ENCODE results near the gene RPH3AL.
"Not testable (repeated sequence)": the region's sequence is repeated elsewhere in the genome, so short reads cannot be mapped to it uniquely, and the experiment has no call there.

Gene RPH3AL

GRCh38 chr17:323721-324571 is 28.7 kb downstream of the RPH3AL start:
- TF ChIP-seq JUND (IDR thresholded peaks at IDR 0.05; ENCODE audit: low read depth): no peak
- in situ Hi-C loops (cut with HindIII; ENCODE audit: low pct_unique_long_range_greater_than_20kb, low sequenced_read_pairs): no loop called here
- no peak for DNase-seq (ENCODE audit: low read depth in 1 of 2, low spot score in 1 of 2)

GRCh38 chr17:323181-323580 is 29.4 kb downstream of the RPH3AL start:
- TF ChIP-seq JUND (IDR thresholded peaks at IDR 0.05; ENCODE audit: low read depth): no peak
- in situ Hi-C loops (cut with HindIII; ENCODE audit: low pct_unique_long_range_greater_than_20kb, low sequenced_read_pairs): no loop called here
- no peak for DNase-seq (ENCODE audit: low read depth in 1 of 2, low spot score in 1 of 2)

GRCh38 chr17:322006-322780 is 30.4 kb downstream of the RPH3AL start:
- no peak for TF ChIP-seq JUND (IDR thresholded peaks at IDR 0.05; ENCODE audit: low read depth)
- in situ Hi-C loops (cut with HindIII; ENCODE audit: low pct_unique_long_range_greater_than_20kb, low sequenced_read_pairs): no loop called here
- no peak for DNase-seq (ENCODE audit: low read depth in 1 of 2, low spot score in 1 of 2)

- TF ChIP-seq JUND (IDR thresholded peaks at IDR 0.05; ENCODE audit: low read depth): no peak
- in situ Hi-C loops (cut with HindIII; ENCODE audit: low pct_unique_long_range_greater_than_20kb, low sequenced_read_pairs): no loop called here
- DNase-seq (ENCODE audit: low read depth in 1 of 2, low spot score in 1 of 2): no peak
Observed at GRCh38 chr17:321386-321941, 31.1 kb downstream of the RPH3AL start.

GRCh38 chr17:320809-321385 is 31.7 kb downstream of the RPH3AL start:
- no peak for DNase-seq (ENCODE audit: low read depth in 1 of 2, low spot score in 1 of 2)
- in situ Hi-C loops (cut with HindIII; ENCODE audit: low pct_unique_long_range_greater_than_20kb, low sequenced_read_pairs): no loop called here
- TF ChIP-seq JUND (IDR thresholded peaks at IDR 0.05; ENCODE audit: low read depth): no peak

- in situ Hi-C loops (cut with HindIII; ENCODE audit: low pct_unique_long_range_greater_than_20kb, low sequenced_read_pairs): no loop called here
- no peak for DNase-seq (ENCODE audit: low read depth in 1 of 2, low spot score in 1 of 2)
- no peak for TF ChIP-seq JUND (IDR thresholded peaks at IDR 0.05; ENCODE audit: low read depth)
Observed at GRCh38 chr17:320139-320538, 32.5 kb downstream of the RPH3AL start.

- DNase-seq (ENCODE audit: low read depth in 1 of 2, low spot score in 1 of 2): no peak
- in situ Hi-C loops (cut with HindIII; ENCODE audit: low pct_unique_long_range_greater_than_20kb, low sequenced_read_pairs): no loop called here
- no peak for TF ChIP-seq JUND (IDR thresholded peaks at IDR 0.05; ENCODE audit: low read depth)
Observed at GRCh38 chr17:319266-319665, 33.3 kb downstream of the RPH3AL start.

GRCh38 chr17:317070-317469 is 35.5 kb downstream of the RPH3AL start:
- DNase-seq (ENCODE audit: low read depth in 1 of 2, low spot score in 1 of 2); in situ Hi-C loops (cut with HindIII; ENCODE audit: low pct_unique_long_range_greater_than_20kb, low sequenced_read_pairs): not testable (repeated sequence)

- DNase-seq (ENCODE audit: low read depth in 1 of 2, low spot score in 1 of 2); in situ Hi-C loops (cut with HindIII; ENCODE audit: low pct_unique_long_range_greater_than_20kb, low sequenced_read_pairs): not testable (repeated sequence)
Observed at GRCh38 chr17:315399-315798, 37.2 kb downstream of the RPH3AL start.

GRCh38 chr17:314614-314944 is 38.0 kb downstream of the RPH3AL start:
- not testable (repeated sequence) for DNase-seq (ENCODE audit: low read depth in 1 of 2, low spot score in 1 of 2)

GRCh38 chr17:313911-314613 is 38.5 kb downstream of the RPH3AL start:
- in situ Hi-C loops (cut with HindIII; ENCODE audit: low pct_unique_long_range_greater_than_20kb, low sequenced_read_pairs): no loop called here
- no peak for DNase-seq (ENCODE audit: low read depth in 1 of 2, low spot score in 1 of 2)
- no peak for TF ChIP-seq JUND (IDR thresholded peaks at IDR 0.05; ENCODE audit: low read depth)

More at GRCh38 chr17:314614-314944, 38.0 kb downstream of the RPH3AL start:
- in situ Hi-C loops (cut with HindIII; ENCODE audit: low pct_unique_long_range_greater_than_20kb, low sequenced_read_pairs): not testable (repeated sequence)

- DNase-seq (ENCODE audit: low read depth in 1 of 2, low spot score in 1 of 2): no peak
- in situ Hi-C loops (cut with HindIII; ENCODE audit: low pct_unique_long_range_greater_than_20kb, low sequenced_read_pairs): no loop called here
- no peak for TF ChIP-seq JUND (IDR thresholded peaks at IDR 0.05; ENCODE audit: low read depth)
Observed at GRCh38 chr17:313231-313630, 39.4 kb downstream of the RPH3AL start.

All from T47D (cell line).